NCI-H526 (cell line): ENCODE data around the gene FAM227B.

Source experiments
- DNase-seq, 2 experiments: peaks; one replicate each; lab custom pipeline; 2025; lab: John Stamatoyannopoulos, UW

The FAM227B gene

DNA sequence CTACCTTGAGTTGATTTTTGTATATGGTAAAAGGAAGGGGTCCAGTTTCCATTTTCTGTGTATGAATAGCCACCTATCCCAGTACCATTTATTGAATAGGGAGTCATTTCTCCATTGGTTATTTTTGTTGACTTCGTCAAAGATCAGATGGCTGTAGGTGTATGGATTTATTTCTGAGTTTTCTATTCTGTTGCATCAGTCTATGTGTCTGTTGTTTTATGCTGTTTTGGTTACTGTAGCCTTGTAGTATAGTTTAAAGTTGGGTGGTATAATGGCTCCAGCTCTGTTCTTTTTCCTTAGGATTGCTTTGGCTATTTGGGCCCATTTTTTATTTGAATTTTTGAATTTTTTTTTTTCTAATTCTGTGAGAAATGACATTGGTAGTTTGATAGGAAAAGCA lies 323.0 kb downstream of the FAM227B start:
- no peak for DNase-seq

DNA sequence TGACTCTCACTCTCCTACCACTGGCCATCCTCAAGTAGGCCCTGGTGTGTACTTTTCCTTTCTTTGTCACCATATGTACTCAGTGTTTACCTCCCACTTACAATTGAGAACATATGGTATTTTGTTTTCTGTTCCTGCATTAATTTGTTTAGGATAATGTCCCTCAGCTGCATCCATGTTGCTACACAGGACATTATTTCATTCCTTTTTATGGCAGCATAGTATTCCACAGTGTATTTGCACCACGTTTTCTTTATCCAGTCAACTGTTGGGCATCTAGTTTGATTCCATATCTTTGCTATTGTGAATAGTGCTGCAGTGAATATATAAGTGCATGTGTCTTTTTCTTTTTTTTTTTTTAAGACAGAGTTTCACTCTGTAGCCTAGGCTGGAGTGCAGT lies 324.4 kb downstream of the FAM227B start:
- no peak for DNase-seq

DNA sequence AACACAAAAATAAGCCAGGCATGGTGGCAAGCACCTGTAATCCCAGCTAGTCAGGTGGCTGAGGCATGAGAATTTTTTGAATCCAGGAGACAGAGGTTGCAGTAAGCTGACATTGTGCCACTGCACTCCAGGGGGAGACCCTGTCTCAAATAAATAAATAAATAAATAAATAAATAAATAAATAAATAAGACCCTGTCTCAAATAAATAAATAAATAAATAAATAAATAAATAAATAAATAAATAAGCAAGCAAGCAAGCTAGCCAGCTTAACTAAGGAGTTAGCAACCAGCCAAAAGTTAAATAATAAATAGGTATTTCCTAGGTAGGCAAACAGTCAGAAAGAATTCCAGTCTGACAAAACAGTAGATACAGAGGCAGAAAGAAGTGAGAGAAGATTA lies 326.7 kb downstream of the FAM227B start:
- DNase-seq = no peak

DNA sequence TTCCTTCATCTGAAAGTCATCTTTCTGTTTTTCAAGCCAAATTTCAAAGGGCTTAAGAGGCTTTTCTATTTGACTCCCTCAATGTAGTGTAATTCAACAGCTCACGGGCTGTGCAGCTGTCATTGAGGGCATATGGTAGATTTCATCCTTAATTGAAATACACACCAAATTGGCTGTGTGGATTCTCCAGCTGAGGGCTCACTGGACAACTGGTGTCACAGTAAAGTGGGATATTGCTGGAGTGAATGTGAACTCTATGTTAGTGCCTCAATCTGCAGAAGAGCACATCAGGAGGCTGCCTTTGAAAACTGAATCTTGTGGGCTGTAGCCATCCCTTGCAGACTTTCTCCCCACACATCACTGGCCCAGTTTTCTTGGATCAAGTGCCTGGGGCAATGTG lies 330.4 kb downstream of the FAM227B start:
- DNase-seq = no peak

DNA sequence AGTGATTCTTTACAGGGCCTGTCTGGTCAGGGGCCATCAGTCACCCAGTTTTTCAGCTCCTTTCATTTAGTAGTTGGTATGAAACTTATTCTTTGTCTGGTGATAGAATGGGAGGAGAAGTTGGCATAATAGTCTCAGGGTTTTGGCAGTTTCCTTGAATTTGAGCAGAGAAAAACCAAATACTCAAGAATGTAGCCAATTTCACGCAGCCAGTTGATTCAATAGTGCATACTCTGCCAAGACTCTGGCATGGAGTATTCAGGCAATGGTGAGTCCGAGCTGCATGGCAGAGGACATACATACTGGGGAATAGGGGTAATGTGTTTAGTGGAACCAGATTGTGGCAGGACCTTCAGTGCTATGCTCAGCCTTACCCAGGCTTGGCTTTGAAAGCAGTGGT lies 332.2 kb downstream of the FAM227B start:
- no peak for DNase-seq

DNA sequence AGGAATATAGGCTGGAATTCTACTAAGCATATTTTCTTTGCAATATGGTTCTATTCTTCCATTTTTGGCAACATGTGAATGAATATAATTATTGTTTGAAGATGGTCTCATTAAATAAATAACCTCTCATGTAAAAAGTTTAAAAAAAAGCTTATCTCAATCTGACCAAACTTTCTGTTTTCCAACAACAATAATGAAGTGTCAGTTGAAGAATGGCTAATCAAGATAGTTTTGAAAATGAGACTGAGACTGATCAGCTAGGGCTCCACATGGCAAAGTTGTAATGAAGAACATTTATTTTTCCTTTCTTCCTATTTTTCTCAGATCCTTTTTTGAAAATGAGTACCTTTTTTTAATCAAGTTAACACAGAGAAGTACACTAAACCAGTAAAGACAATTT lies 333.1 kb downstream of the FAM227B start:
- no peak for DNase-seq

DNA sequence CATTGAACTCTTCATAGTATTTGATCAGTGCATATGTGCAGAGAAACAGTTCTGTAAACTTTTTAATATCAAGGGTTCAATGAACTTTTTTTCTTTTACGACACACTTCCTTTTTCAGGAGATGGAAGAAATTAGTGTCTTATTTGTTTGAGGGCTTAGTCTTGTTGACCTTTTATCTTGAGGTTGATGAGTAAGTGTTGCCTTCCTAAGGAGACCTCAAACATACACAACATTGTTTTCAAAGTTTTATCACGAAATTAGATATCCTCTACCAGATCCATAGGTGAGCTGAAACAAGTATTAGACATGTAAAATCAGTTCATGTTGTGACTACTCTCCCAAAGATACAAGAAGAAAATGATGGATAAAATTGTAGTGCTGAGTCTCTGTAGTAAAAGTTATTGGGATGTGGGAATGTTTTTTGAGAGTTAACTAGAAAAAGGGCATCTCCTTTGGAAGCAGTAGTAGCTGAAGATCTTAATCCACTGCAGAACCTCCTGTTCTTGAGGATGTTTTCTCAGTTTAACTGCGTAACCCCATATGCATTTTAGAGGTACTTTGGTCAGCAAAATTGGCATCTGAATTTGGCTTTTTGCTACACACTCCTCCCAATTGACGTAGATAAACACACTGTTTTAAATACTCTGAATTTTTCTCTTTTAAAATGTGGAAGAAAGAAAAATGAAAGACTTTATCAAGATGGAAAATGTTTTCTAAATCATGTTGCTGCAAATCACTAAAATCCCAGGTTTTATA lies 333.8 kb downstream of the FAM227B start:
- DNase-seq = no peak

DNA sequence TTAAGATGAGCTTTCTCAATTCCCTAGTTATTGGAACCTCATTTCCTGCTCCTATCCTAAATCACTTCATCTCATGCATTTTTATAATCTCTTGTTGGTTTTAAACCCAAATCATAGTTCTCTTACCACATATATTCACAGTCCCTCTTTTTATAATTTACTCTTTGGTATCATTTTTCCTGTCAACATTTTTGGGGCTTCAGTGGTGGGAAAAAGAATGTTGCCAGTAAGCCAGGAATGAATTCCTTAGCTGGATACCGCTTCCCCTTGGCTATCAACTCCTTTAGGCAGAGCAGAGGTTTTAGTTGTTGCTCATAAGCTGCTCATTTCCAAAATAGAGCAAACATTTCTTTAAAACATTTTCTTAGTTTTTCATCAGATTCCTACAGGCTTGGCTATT lies 338.3 kb downstream of the FAM227B start:
- no peak for DNase-seq

DNA sequence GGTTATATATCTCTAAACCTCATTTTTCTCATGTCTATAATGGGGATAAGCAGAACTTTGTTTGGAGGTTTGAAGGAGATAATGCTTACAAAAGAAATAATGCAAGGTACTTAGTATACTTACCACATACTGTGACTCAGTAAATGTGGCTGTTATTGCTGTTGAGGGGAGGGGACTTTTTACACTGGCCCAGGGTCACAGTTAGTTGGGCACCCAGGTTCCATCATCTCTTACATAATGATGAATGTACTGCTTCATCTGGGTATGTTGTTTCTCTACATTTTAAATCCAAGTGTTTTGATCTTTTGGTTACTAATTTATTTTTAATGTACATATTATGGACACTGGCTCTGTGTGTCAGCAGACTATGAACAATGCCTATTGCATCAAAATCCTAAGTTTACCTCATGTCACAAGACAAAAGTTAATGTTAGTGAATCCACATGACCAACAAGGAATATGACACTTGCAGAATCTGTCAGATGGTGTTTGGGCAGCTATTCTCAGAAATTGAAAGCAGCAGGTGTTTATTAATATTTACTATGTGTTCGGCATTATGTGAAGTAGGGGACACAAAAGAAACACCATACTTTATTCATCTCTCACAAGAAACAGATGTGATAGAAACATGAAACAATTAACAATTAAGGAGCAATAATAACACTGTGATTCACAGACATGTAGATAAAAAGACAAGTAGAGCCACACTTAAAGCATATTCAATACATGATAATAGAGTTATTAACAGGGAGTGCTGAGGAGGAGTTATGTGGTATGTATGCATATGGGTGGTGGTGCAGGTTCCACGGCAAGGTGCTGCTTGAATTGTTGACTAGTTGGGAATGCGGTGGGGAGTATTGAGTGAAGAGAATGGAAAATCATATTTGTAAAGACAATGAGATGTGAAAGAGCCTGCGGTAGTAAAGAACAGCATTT lies 340.8 kb downstream of the FAM227B start:
- no peak for DNase-seq

DNA sequence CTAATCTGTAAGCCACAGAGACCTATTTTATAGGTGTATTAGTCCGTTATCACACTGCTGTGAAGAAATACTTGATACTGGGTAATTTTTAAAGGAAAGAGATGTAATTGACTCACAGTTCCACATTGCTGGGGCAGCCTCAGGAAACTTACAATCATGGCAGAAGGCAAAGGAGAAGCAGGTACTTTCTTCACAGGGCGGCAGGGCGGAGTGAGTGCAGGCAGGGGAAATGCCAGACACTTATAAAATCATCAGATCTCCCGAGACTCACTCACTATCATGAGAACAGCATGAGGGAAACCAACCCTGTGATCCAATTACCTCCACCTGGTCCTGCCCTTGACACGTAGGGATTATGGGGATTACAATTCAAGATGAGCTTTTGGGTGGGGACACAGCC lies 341.9 kb downstream of the FAM227B start:
- no peak for DNase-seq
